DMS153 treated with DMSO at 0.1 percent for 48 hours (cell line): ENCODE results near the gene FAM107B.
A peak's percentile ranks its signal among the peaks of the same experiment; 100 is the strongest.
"Not testable (repeated sequence)": the region's sequence is repeated elsewhere in the genome, so short reads cannot be mapped to it uniquely, and the experiment has no call there.

Experiments used
- DNase-seq: peaks from one replicate; lab custom pipeline; 2025; ENCODE audit not compliant: unreplicated experiment; lab: John Stamatoyannopoulos, UW

The FAM107B gene

GRCh38 chr10:14639637-14640036 lies 135.1 kb downstream of the FAM107B start:
- no peak for DNase-seq

- no peak for DNase-seq
Measured at GRCh38 chr10:14635043-14635710, 139.5 kb downstream of the FAM107B start.

GRCh38 chr10:14634572-14634971 lies 140.1 kb downstream of the FAM107B start:
- DNase-seq: not testable (repeated sequence)

GRCh38 chr10:14625765-14626525 lies 148.8 kb downstream of the FAM107B start:
- no peak for DNase-seq

- DNase-seq: no peak
Measured at GRCh38 chr10:14625192-14625631, 149.5 kb downstream of the FAM107B start.

GRCh38 chr10:14624600-14624999 lies 150.1 kb downstream of the FAM107B start:
- DNase-seq: no peak

- peak; percentile 30 for DNase-seq
Measured at GRCh38 chr10:14623931-14624330, 150.8 kb downstream of the FAM107B start.

- no peak for DNase-seq
Measured at GRCh38 chr10:14621037-14621436, 153.7 kb downstream of the FAM107B start.

GRCh38 chr10:14618674-14619073 lies 156.0 kb downstream of the FAM107B start:
- DNase-seq: no peak

- no peak for DNase-seq
Measured at GRCh38 chr10:14617852-14618251, 156.8 kb downstream of the FAM107B start.

- DNase-seq: no peak
Measured at GRCh38 chr10:14616955-14617730, 157.6 kb downstream of the FAM107B start.

GRCh38 chr10:14616465-14616864 lies 158.2 kb downstream of the FAM107B start:
- DNase-seq: no peak

GRCh38 chr10:14613588-14613920 lies 161.1 kb downstream of the FAM107B start:
- DNase-seq: no peak

GRCh38 chr10:14612873-14613587 lies 161.7 kb downstream of the FAM107B start:
- DNase-seq: no peak

GRCh38 chr10:14611968-14612693 lies 162.6 kb downstream of the FAM107B start:
- no peak for DNase-seq

- no peak for DNase-seq
Measured at GRCh38 chr10:14609178-14609577, 165.5 kb downstream of the FAM107B start.

GRCh38 chr10:14608381-14609001 lies 166.2 kb downstream of the FAM107B start:
- no peak for DNase-seq

- no peak for DNase-seq
Measured at GRCh38 chr10:14606633-14607032, 168.1 kb downstream of the FAM107B start.

- no peak for DNase-seq
Measured at GRCh38 chr10:14605231-14605925, 169.3 kb downstream of the FAM107B start.
